COLO829 (cell line): ENCODE measurements around the gene CTNNBL1.

Source experiments
- DNase-seq: peaks from one replicate; pipeline ENCODE4 v3.0.0; 2012; ENCODE audit warnings: low spot score

Gene CTNNBL1

DNA sequence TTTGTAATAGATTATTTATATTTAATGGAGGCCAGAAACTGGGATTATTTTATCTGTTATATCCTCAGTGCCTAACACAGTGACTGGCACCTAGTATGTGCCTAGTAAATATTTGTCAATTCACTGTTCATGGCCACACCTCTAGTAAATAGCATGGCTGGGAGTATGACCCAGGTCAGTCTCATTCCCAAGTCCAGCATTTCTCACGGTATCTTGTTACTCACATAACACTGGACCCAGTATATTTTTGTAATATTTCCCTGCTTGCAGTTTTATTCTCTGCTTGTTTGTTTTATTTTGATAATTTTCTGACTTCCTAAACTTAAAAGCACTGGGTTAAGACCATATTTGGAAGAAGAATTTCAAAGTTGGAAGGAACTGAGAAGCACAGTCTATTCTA lies 47.7 kb downstream of the CTNNBL1 start:
- no peak for DNase-seq

DNA sequence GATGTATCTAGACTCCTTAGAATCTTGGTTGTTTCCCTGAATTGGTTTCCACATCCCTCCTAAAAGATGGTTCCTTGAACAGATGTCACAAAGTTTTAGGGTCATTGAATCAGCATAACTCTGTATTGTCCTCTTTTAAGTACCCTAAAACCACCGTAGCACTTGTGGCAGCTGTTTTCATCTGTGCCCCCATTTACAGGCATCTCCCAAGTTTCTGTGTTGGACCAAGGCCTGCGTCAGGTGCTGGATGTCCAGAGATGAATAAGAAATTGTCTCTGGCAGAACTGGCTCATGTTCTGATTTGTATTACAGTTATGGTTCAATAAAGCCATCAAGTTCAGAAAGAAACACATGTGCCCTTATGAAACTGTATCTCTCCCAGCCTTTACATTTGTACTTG lies 48.3 kb downstream of the CTNNBL1 start:
- DNase-seq, result no peak

DNA sequence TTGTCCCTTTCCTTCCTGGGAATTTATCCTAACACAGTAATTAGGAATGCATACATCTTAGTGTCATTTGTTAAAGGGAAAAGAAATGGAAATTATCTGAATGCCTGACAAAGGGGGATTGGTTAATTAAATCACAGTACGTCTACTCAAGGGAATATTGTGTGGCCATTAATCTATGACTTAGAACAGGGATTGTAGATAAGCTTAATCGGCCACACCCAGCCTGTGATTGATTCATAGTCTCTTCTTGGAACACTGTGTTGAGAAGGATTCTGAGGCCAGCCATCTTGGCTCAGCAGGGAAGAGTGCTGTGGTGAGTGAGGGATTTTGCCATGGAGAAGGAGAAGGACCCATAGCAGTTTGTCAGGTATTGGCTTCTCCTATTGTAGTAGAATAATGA lies 50.5 kb downstream of the CTNNBL1 start:
- DNase-seq, result no peak

DNA sequence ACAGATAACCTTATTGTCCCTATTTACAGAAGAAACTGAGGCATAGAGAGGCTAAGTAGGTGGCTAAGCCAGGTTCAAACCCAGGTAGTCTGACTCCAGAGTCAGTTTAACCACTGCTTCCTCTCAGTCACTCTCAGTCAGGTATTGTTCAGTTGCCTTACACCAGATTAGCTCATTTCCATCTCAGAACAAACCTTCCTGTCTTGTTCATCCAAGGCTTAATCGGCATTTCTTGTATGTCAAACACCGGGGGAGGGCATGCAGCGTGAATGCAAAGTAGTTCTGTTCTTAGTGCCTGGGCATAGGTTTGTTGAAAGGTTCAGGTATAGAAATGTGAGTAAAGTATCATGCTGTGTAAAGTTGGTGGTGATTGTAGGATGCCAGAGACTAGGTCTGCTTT lies 51.7 kb downstream of the CTNNBL1 start:
- DNase-seq, result no peak

DNA sequence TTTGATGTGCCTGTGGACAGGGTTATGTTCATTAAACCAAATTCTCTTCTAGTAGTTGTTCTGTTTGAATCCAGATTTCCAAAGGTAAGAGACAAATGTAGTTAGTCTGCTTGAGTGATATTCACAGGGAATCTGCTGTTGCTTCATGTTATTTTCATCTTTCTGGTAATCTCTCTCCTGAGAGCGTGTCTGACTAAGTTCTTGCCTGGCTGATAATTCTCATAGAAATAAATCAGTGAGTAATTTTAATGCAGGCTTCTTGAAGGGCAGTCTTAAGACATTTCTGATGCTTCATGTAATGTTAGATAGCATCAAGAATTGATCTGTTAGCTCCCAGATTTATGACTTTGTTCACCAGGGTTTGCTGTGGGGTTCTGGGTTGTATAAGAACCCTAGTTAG lies 54.2 kb downstream of the CTNNBL1 start:
- no peak for DNase-seq

DNA sequence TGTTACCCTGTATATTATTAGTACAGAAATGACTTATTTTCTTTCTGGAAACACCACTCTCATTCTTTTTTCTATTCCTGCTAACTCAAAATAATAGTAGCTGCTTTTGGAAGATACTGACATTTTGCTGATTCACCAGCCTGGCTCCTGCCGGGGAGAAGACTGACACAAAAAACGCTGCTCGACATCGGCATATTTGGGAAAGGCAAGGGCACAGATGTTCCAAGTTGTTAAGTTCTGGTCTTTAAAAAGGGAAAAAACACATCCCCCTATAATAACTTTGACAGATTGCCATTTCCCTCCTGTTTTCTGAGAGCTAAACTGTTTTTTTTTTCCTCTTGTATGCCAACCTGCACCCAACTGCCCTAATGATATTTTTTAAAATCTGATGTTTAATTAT lies 55.4 kb downstream of the CTNNBL1 start:
- no peak for DNase-seq

DNA sequence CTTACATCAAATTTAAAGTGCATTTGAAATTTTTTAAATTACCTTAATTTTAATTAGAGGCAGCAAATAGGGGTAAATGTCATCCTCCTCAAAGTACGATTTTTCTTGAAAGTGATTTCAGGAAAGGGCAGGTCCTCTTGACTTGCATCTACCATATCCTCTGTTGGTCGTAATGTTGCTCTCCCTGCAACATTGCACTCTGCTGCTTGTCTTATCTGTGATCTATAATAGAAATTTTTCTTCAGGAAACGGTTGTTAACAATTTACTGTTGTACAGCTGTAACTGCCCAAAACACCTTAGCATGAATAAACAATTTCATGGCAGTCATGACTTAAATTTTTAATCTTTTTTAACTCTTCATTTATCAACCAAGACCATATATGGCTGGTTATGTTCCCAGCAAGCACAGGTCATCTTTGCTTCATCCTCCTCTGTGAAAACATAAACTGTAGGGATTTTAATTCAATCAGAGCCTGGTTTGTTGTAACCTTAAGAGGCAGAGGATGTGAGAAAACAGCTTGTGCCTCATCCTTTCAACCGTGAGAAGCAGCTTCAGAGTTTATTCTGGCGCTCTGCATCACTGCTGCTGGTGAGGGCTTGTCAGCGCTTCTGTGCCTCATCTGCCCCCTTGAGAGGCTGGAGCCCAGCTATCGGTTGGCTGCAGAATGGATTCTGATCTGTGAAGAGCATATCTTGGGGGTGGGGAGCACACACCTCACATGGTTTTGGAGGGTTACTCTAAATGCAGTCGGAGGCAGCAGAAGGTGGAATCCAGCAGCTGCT lies 56.0 kb downstream of the CTNNBL1 start:
- DNase-seq, result no peak

DNA sequence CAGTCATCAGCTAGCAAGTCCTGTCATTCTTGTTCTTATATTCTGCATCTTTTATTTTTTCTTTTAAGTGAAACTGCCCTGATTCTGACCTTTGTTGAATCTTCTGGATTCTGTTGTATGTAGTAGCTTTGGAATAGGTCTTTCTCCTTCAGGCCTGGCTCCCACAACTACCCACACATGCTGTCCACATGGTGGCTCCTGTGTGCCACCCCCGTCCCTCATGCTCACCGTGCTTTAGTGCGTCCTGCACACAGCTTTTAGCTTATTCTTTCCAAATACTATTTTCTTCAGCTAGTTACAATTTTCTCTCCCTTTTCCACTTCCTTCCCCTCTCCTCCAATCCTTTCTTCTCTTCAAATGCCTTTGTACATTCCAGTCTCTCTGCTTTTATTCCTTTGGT lies 61.8 kb downstream of the CTNNBL1 start:
- no peak for DNase-seq

DNA sequence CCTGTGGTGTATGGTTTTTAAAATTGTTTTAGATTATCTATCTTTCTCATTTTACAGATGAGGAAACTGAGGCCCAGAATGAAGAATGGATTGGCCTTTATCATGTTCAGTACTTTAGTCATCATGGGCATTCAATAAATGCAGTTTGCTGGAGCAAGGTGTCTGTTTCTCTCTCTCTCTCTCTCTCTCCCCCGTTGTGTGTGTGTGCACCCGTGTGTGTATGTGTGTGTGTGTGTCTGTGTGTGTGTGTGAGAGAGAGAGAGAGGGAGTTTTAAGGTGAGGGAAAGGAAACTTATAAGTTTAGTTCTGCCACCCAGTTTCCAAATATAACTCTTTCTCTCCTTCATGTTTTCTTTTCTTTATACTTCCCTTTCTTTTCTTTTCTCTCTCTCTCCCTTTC lies 62.4 kb downstream of the CTNNBL1 start:
- no peak for DNase-seq

DNA sequence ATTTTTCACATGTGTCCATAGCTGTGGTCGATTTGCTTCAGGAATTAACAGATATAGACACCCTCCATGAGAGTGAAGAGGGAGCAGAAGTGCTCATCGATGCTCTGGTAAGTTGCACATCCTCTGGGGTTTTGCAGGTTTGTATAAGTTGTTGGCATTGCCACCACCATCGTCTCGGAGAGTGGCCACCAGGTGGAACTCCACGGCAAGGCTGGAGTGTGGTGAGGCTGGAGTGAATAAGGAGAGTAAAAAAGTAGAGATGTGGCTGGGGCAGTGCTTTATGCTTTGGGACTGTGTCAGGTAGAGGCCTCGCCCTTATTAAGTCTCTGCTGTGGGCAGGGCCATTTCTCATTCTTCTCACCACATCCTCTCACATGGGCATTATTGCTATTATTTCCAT lies 63.7 kb downstream of the CTNNBL1 start:
- DNase-seq, result no peak

DNA sequence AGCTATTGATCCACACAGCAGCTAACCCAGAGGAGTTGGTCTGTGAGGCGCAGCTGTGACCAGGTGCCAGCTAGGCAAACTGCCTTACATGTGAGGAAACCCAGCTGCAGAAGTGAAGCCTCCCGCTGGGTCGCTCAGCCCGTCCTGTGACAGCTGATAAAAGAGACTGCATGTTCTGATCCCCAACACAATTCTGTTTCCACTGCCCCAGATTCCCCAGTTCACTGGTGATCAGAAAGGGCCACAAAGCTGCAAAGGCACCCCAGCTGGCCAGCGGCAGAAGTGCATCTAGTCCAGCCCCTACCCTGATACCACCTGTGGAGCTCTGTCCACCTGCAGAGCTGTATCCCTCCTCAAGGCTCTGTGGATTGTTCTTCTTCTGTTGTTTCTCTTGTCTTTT lies 64.5 kb downstream of the CTNNBL1 start:
- no peak for DNase-seq

DNA sequence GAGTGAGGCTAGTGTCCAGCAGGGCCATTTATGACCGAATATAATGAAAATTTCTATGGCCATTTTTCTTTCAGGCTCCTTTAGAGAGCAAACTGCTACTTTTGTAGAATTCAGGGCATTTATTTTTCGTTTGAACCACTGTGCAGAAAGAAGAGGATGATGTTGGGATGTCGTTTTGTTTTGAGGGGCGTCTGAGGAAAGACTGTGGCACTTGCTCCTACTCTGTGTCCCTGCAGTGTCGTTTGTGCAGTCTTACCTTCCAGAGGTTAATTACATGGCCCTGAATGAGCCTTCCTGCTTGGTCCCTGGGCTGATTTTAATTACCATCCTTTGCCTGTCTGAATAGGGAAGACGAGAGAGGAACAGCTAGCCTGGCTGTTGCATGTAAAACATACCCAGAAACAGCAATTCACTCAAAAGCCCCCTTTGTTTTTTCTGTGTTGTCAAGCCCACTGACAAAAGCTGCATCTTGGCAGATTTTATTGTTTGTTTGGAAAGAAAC lies 65.3 kb downstream of the CTNNBL1 start:
- no peak for DNase-seq

DNA sequence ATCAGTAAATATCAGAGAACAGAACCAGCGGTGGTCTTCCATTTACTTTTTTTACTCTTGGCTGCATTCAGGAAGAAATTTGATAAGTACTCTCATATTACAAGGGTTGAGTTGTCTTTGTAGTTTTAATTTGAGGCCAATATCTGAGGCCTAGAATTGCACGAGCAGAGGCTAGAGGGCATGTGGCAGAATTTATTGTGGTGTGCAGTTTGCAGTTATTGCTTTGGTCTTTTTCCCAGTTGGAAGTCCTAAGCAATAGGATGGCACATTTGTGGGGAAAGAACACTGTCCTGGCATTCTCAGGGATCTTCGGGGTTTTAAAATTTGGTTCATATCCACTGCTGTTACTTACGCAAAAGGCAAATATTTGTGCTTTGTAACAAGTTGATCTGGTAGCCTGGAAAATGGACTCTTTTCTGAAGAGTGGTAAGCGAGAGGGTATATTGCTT lies 66.0 kb downstream of the CTNNBL1 start:
- no peak for DNase-seq

DNA sequence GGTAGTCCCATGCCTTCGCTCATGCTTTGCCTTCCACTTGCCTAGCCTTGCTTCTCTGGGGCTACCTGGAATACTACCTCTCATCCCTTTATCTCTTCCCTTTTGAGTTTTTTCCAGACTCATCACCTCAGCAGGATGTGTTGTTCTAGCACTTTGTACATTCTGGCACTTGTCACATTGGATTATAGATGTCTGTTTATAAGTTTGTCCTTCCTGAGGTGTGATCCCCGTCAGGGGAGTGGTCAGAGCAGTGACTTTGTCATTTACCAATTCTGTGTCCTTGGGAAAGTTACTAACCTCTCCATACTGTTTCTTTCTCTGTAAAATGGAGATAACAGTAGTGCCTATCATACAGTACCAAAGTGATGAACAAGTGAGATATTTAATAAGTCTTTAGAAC lies 66.5 kb downstream of the CTNNBL1 start:
- DNase-seq, result no peak

DNA sequence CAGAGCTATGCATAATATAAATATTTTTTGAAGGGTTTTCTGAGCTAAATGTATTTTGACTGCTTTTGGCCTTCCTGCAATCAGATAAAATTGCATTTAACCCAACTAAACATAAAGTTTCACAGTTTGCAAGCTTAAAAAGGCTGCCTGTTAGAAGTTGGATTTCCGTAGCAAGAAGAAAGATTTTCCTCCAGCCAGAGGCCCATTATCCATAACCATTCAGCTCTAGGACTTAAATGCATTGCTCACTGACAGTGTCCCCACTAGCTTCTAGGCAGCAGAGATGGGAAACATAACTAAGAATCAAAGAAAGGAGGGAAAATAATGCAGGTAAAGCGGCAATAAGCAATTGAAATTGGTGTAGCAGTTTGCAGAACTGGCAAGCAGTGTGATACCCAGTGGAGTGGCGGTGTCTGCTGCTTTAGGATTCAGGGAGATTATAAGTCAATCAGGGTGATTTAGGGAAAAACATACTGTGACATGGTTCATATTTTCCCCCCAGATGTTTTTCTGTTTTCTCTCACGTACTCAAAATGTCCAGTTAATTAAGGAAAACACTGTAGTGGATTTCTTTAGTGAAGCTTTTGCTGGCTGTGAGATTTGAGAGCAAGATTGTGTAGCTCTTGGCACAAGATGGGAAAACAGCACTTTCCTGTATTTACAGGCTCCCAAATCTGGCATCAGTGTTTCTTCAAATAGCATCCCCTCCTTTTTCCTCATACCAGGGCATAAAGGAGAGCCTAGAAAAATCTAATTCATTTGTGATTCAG lies 69.1 kb downstream of the CTNNBL1 start:
- DNase-seq, result no peak

DNA sequence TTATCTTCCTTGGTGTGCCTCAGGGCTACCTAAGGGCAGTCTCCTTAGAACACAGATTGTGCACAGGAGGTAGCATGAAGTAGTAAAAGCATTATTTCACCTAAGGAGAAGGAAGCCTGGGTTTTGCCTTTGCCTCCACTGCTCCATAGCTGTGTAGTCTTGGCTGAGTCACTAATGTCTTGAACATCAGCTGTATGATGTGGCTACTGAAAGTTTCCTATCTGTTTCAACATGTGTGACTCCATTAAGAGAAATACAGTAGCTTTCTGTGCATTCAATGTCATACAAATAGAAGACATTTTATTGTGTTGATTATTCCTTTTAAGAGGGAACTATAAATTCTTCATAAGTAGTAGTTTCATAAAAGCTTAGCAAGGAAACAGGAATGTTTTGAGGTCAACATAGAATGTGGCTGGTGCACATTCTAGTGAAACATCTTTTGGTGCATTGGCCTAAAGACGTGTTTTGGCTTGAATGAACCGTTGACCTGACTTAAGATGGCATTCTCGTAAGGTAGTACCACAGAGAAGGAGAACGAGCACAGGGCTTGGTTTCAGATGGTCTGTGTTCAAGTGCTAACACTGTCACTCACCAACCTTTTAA lies 70.6 kb downstream of the CTNNBL1 start:
- no peak for DNase-seq

DNA sequence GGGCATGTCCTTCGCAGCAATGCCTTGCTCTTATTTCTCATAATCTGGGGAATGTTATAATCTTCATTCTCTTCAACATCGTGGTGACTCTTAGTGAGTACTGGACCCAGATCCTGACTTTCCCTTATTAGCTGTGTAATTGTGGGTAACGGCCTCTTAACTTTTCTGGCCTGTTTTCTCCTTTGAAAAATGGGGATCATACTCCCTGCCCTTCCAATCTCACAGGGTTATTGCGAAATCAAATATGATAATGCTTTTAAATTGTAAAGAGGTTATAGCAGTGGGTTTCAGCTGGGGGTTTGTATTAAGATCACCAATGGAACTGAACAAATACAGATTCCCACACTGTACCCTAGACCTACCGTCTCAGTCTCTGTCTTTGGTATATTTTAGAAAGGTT lies 77.1 kb downstream of the CTNNBL1 start:
- DNase-seq, result no peak

DNA sequence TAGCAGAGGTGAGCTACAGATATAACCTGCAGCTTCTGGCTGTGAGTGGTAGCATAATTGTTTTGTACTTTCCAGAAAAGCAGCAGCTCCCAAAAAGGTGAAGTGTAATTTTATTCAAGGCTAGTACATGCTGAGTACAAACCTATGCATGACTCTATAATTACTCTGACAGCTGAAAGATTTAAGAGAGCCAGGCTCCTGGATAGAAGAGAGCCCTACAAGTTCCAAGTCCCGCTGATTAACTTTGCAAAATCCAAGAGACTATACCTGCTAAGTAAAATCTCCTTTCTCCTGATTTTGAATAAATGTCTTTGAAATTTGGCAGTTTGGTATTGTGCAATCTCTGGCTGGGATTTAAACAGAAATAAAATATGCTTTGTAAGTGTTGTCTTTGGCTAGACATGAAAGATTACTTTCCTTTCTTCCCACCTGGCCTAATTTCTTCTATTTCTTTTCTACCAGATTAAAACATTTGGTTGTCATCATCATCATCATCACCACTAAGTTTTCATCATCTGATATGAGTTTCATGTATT lies 79.5 kb downstream of the CTNNBL1 start:
- no peak for DNase-seq

DNA sequence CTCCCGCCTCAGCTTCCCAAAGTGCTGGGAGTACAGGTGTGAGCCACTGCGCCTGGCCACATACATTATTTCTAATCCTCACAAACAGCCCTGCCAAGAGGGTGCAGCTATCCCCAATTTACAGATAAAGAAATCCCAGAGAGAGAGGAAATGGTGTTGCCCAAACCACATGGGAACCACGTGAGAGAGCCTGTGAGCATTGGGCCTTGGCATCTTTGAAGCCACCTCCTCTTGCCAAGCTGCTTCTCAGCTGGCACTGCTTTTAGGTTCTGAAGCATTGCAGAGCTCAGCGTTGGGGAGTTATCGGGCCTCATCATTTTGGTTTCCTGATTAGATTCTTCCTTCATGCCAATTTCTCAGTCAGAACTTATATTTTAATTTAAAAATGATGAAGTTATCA lies 80.3 kb downstream of the CTNNBL1 start:
- DNase-seq, result no peak

DNA sequence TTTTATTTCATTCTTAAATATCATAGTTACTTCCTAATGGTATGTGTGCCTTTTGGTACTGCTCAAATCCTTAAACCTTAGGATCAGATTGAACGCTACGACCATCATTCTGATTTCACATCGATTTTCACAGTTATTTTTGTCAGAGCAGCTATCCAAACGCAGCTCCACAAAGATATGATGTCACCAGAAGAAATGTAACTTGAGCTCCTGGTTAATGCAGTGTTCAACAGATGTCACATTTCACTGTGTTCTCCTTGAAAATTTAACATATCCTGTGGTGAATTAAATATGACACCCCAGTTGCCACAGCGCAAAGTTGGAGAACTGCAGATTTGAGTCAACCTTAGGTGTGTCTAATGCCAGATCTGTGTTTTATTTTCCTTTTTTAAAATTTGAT lies 81.4 kb downstream of the CTNNBL1 start:
- no peak for DNase-seq

DNA sequence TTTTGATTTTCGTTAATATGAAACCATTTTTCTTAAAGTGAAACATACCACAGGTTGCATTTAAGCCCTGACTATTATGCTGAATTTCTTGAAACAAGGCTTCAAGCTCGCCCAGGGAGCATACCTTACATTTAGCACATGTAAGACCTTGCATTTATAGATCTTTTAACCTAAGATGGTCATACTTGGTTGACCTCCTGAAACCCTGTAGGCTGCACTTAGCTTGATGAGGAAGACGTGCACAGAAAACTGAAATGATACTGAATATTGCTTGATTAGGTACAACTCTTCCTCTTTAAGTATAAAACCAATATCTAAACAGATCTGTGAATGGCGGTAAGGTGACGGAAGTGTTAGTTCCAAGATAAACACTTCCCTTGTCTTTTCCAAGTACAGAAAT lies 82.2 kb downstream of the CTNNBL1 start:
- no peak for DNase-seq

DNA sequence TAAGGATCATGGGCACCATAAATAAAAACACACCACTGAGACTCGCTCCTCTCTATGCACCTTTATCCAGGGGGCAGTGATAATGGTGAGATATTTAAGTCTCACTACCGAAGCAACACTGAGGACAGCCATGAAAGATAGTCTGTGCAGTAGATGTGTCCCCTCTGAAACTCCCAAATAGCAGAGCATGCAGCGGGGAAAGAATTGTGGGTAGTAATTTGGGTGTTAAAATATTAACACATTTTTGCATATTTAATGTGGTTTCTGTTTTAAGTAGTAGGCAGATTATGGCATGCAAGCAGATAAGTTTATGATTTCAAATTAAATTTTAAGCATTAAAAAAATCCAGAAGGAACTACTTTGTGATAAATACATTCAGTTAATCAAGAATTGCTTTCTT lies 82.7 kb downstream of the CTNNBL1 start:
- DNase-seq, result no peak
